ENCODE data around the gene MICOS13. TPM values are rescaled to one million over a fixed set of nuclear protein-coding genes. Genes with fewer than 3 reads are reported as not detected.
A peak's percentile ranks its signal among the peaks of the same experiment; 100 is the strongest.

MICOS13 gene
- total RNA-seq, 2 experiments from 2014 or later: 39.2 to 119 TPM

DNA sequence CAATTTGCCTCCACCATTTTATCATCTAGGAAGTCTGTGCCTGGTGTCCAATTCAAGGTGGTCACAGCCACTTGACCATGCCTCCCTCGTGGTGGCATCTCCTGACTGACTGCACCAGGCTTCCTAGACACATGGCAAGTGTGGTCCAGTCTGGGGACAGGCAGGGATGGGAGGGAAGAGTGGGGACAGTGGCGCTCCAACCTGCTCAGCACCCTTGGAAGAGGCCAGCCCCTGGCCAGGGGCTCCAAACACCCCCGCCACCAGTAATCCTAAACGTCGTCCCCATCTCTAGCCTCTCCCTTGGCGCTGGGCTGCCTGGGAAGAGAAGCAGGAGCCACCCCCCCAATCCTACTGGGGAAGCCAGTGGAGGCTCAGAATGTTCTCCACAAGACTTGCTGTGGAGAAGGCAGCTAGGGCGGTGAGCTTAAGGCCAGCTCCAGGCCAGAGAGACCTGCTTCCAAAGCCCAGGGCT lies 12.4 kb upstream of the MICOS13 start:
- H3K27ac ChIP-seq (ENCODE audit: low read depth, low read length, poor library complexity, severe bottlenecking): peak overlapping the region; percentile 73
- intact Hi-C loops (cut with micrococcal nuclease; ENCODE audit: unreplicated experiment): no loop called here
- peaks cover 37% of the 10 kb centered on the region for H3K79me2 ChIP-seq (ENCODE audit: insufficient read depth, low read depth, low read length)
- POLR2A ChIA-PET: no interaction called here
- 0 out of 2 replicates have a peak, but pooled peaks cover 6% of the 10 kb centered on the region for H4K20me1 ChIP-seq (ENCODE audit: insufficient read depth, low read length)
- no peaks in the 10 kb centered on the region for H3K9me2 ChIP-seq (ENCODE audit: insufficient read depth, low read length)
- TF ChIP-seq, protein P1, sequence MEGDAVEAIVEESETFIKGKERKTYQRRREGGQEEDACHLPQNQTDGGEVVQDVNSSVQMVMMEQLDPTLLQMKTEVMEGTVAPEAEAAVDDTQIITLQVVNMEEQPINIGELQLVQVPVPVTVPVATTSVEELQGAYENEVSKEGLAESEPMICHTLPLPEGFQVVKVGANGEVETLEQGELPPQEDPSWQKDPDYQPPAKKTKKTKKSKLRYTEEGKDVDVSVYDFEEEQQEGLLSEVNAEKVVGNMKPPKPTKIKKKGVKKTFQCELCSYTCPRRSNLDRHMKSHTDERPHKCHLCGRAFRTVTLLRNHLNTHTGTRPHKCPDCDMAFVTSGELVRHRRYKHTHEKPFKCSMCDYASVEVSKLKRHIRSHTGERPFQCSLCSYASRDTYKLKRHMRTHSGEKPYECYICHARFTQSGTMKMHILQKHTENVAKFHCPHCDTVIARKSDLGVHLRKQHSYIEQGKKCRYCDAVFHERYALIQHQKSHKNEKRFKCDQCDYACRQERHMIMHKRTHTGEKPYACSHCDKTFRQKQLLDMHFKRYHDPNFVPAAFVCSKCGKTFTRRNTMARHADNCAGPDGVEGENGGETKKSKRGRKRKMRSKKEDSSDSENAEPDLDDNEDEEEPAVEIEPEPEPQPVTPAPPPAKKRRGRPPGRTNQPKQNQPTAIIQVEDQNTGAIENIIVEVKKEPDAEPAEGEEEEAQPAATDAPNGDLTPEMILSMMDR (conservative IDR thresholded peaks at IDR 0.05; ENCODE audit: low read length): no peak
- H3K4me1 ChIP-seq (ENCODE audit: insufficient read depth, low read length, poor library complexity, severe bottlenecking): peaks cover 7% of the 10 kb centered on the region
- CTCF ChIA-PET (ENCODE audit: unreplicated experiment): no interaction called here
- peak overlapping the region; percentile 83 for H3K4me2 ChIP-seq (ENCODE audit: low read length)
- peaks cover 75% of the 10 kb centered on the region for H3K36me3 ChIP-seq (ENCODE audit: insufficient read depth, low read length)
- DNase-seq (ENCODE audit: low spot score): no peak
- BruUV-seq (replicated peaks): no TSS peak
- H2AFZ ChIP-seq (ENCODE audit: low read length): no peak overlapping the region
- peak overlapping the region; percentile 88 for H3K4me3 ChIP-seq (ENCODE audit: low read depth, low read length, poor library complexity, severe bottlenecking)
- H3K9me3 ChIP-seq (ENCODE audit: low read length): no peaks in the 10 kb centered on the region

DNA sequence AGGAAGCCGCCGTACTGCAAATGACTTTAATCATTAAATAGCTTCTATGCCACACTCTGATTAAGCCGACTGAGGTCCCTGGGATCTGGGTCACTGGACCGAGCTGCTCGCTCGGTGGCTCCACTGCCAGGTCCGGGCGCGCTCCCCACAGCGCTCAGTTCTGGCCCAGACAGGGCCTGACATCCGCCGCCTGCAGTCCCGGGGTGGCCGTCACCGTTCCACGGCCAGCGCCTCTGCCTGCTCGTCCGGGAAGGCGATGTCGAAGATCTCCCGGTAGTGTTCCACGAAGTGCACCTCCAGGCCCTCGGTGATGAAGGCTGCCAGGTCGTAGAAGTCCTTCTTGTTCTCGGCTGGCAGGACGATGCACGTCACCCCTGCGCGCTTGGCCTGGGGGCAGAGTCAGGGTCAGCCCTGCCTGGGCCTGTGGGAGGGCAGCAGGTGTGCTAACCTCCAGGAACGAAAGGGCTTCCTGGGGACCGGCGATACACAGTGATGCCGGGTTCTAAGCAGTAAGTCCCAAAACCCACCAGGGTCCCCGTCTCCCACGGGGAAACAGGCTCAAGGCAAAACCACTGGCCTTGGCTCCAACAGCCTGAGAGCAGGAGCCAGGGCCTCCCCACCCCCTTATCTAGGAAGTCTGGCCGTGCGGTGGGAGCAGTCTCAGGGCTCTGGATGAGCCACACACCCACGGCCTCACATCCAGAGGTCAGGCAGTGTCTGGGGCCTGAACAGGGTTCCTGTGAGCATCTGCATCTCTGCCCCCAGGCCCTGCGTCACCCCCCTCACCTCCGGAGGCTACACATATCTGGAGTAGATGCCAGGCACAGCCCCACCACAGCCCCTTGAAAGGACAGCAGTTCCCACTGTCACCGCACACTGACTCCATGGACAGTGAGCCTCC lies 11.8 kb upstream of the MICOS13 start:
- intact Hi-C loops (cut with micrococcal nuclease; ENCODE audit: unreplicated experiment): loop anchor here (1.0 to 2.0 kb wide), 3 partner anchors 28 to 99 kb away; partner anchors contain the start of genes CATSPERD, DUS3L, LONP1 and SAFB
- BruUV-seq (replicated peaks): no TSS peak

More for the DNA sequence above, 11.8 kb upstream of the MICOS13 start:
- Histone ChIP-seq H3K4me3 (ENCODE audit: low read depth, low read length, poor library complexity, severe bottlenecking) (peak overlapping the region; percentile 88), H3K4me2 (ENCODE audit: low read length) (peak overlapping the region; percentile 83), H3K36me3 (ENCODE audit: insufficient read depth, low read length) (peaks cover 69% of the 10 kb centered on the region), H4K20me1 (ENCODE audit: insufficient read depth, low read length) (0 out of 2 replicates have a peak, but pooled peaks cover 6% of the 10 kb centered on the region), H2AFZ (ENCODE audit: low read length) (no peak overlapping the region), H3K79me2 (ENCODE audit: insufficient read depth, low read depth, low read length) (peaks cover 37% of the 10 kb centered on the region), H3K27ac (ENCODE audit: low read depth, low read length, poor library complexity, severe bottlenecking) (peak overlapping the region; percentile 73), H3K4me1 (ENCODE audit: insufficient read depth, low read length, poor library complexity, severe bottlenecking) (peaks cover 10% of the 10 kb centered on the region), H3K9me3 (ENCODE audit: low read length) (no peaks in the 10 kb centered on the region), H3K9me2 (ENCODE audit: insufficient read depth, low read length) (no peaks in the 10 kb centered on the region)
- ChIA-PET CTCF (ENCODE audit: unreplicated experiment) (no interaction called here), POLR2A (interaction anchor here (0.6 kb wide), 1 partner anchor 100 kb away, joined by 3 read pairs; no protein-coding TSS in a partner anchor)
- TF ChIP-seq, protein P1 (conservative IDR thresholded peaks at IDR 0.05; ENCODE audit: low read length): no peak
- TF ChIP-seq EZH2phosphoT487 (IDR thresholded peaks at IDR 0.05; ENCODE audit: borderline replicate concordance, low read depth, low read length): no peak
- peak; percentile 51 for DNase-seq (ENCODE audit: low spot score)
